GM21717 (cell line): ENCODE data around the gene RAB31.
"Not testable (repeated sequence)": the region's sequence is repeated elsewhere in the genome, so short reads cannot be mapped to it uniquely, and the experiment has no call there.

ENCODE experiments used
- ATAC-seq: cut with Tn5 transposase; IDR thresholded peaks from one replicate; pipeline ENCODE4 v1.9.1; 2021; ENCODE audit warnings: mild to moderate bottlenecking, moderate library complexity; ENCODE audit not compliant: unreplicated experiment

Gene RAB31

GRCh38 chr18:9874728-9875127 lies 166.6 kb downstream of the RAB31 start:
- ATAC-seq, result no peak

- ATAC-seq, result no peak
These were observed 168.2 kb downstream of the RAB31 start for GRCh38 chr18:9876212-9876866.

DNA sequence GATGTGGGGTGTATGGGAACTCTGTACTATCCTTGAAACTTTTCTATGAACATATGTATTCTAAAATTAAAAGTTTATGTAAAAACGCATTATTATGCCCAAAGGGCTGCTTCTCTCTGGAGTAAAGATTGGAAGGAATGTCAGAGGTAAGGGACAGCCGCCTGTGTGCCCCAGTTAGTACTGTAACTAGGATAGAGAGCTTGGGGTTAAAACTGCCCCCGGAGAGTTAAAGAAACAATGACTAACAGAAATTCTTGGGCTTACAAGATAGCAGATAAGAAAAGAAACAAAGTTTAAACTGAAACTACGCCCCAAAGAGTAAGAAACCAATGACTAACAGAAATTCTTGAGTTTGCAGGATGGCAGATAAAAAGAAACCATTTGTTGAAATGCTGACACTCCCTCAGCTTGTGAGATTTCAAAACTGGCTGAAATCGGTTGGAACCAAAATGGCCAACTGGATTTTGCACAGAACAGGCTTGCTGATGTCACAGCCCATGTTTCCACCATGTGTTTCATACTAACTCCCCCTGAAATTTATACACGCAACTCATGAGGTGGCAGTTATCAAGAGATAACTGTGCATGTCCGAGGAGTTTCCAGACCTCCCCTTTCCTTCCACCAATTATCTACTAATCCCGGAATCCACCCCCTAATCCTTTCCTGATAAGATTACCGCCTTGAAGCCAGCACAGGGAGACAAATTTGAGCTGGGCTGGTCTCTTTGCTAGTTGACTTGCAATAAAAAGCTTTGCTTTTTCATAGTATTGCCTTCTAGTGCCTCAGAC lies 169.0 kb downstream of the RAB31 start:
- ATAC-seq, result no peak

DNA sequence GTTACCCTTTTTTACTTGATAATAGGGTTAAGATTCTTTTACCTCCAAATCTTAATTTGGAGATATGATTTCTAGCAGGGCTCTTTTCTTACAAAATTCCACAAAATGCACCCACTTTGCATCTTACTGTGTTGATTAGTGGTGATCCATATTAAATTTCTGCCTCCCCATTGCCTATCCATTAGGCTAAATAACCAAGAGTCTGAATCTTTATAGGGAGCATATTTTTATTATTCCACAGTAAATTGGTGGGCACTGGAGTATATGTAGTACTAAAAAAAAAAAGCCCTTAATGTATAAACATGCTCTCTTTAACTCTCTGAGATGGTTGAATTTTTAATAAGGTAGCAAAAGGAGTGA lies 169.5 kb downstream of the RAB31 start:
- ATAC-seq, result no peak

DNA sequence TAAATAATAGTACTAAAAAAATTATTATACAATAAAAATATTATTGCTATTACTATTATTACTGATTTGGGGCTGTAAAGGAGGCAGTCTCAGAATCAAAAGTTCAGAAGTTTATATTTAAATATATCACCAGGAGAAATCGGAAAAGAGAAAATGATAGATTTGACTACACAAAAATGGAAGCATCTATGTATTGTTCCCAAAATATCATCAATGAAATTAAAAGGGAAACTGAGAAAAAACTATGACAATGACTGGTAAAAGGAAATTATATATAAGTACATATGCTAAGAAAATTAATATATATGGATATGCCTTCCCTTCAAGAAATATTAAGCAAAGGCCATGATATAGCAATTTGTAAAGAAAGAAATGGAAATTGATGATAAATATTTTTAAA lies 170.0 kb downstream of the RAB31 start:
- no peak for ATAC-seq

GRCh38 chr18:9878783-9879242 lies 170.7 kb downstream of the RAB31 start:
- no peak for ATAC-seq

- no peak for ATAC-seq
These were observed 176.0 kb downstream of the RAB31 start for GRCh38 chr18:9884090-9884489.

GRCh38 chr18:9884532-9885140 lies 176.5 kb downstream of the RAB31 start:
- no peak for ATAC-seq

- no peak for ATAC-seq
These were observed 177.3 kb downstream of the RAB31 start, which contains the start of gene TXNDC2 for GRCh38 chr18:9885170-9886004. Gene TXNDC2 (plus strand): TSS chr18:9885973. CDS start chr18:9886681, 708 bp downstream.

- ATAC-seq, result no peak
These were observed 177.9 kb downstream of the RAB31 start for GRCh38 chr18:9886005-9886348.

DNA sequence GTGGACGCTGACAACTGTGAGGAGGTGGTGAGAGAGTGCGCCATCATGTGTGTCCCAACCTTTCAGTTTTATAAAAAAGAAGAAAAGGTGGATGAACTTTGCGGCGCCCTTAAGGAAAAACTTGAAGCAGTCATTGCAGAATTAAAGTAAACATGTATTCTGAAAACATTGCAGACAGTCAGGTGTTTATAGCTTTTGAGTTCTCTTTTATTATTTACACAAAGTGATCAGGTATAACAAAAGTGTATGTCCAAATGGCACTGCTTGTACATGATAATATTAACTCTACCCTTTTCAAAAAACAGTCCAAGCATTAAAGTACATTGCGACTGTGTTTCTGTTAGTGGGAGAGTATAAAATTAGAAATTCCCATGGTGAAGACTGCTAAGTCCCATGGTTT lies 179.9 kb downstream of the RAB31 start:
- ATAC-seq, result no peak

DNA sequence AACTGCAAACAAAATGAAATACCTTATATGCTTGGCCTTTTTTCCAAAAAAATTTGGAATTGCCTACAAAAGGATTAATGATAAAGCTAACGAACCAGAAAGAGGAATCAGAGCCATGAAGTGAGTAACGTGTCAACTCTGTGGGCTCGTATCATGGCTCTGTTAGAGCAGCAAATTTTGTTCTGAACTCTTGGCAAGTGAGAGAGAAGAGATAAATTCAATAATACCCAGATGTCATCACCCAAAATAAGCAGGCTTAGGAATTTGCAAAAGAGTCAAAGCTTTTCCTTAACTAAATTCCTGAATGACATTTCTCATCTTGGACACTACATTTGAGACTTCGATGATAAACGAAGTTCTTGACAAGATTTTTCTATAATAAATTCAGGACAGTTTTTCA lies 182.1 kb downstream of the RAB31 start:
- no peak for ATAC-seq

DNA sequence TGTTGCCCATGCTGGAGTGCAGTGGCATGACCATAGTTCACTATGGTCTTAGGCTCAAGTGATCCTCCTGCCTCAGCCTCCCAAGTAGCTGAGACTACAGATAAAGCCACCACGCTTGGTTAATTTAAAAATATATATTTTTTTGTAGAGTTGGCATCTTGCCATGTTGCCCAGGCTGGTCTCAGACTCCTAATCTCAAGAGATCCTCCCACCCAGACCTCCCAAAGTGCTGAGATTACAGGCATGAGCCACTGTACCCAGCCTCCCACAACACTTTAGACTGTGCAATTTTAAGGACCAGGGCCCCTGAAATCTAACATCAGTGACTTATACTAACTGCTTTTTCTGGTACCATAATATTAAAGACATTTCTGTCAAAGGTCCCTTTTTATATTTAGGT lies 182.9 kb downstream of the RAB31 start:
- ATAC-seq, result no peak

- ATAC-seq, result not testable (repeated sequence)
These were observed 183.4 kb downstream of the RAB31 start for GRCh38 chr18:9891515-9891914.

GRCh38 chr18:9894454-9895068 lies 186.5 kb downstream of the RAB31 start:
- ATAC-seq, result no peak

DNA sequence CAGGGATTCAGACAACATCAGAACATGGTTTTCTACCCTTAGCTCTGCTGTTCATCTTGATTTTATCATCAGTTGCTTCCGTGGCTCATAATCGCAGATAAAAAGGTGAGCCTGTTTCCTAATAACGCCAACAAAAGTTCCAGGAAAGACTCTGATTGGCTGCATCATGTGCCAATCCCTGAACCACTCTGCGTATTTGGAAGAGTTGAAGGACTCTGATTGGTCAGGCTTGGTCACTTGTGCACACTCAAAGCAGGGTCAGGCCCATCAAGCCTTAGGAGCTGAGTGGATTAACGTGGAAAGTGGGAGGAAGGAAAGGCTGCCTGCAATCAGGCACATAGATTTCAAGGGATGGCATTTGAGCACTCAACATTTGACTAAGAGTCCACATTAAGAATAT lies 189.0 kb downstream of the RAB31 start:
- no peak for ATAC-seq

- ATAC-seq, result not testable (repeated sequence)
These were observed 189.7 kb downstream of the RAB31 start for GRCh38 chr18:9897787-9898291.

DNA sequence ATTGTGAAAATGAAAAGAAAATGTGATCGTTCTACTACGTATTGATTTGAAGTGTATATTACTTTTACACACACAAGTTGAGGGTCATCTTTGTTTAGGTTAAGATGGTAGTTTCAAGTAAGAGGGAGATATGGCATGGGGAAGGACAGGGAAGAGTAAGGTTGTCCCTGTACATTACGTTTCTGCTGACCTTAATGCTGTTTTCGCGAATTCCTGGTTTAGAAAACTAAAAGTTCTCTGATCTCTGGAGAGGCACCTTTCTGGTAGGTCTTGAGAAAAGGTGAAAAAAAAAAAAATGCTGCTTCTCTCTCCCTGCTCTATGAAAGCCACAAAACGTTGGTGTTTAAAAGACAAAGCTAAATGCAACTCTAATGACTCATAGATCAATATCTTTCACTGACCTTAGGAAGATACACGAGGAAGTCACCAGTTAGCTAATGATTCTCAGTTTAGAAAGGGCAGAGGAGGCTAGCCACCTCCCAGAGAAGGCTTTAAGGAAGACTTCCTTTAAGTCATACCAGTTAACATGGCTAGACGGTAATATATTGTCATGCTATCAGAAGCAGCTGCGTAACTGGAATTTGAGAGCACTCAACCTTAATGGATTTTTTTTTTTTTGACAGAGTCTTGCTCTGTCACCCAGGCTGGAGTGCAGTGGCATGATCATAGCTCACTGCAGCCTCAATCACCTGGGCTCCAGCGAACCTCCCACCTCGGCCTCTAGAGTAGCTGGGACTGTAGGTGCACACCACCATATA lies 190.9 kb downstream of the RAB31 start:
- ATAC-seq, result no peak

DNA sequence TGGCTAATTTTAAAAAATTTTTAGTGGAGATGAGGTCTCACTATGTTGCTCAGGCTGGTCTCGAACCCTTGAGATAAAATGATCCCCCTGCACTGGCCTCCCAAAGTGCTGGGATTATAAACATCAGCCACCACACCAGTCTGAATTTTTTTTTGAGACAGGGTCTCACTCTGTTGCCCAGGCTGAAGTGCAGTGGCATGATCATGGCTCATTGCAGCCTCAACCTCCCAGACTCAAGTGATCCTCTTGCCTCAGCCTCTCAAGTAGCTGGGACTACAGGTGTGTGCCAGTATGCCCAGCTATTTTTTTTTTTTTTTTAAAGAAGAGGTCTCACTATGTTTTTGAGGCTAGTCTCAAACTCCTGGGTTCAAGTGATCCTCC lies 191.4 kb downstream of the RAB31 start:
- not testable (repeated sequence) for ATAC-seq

DNA sequence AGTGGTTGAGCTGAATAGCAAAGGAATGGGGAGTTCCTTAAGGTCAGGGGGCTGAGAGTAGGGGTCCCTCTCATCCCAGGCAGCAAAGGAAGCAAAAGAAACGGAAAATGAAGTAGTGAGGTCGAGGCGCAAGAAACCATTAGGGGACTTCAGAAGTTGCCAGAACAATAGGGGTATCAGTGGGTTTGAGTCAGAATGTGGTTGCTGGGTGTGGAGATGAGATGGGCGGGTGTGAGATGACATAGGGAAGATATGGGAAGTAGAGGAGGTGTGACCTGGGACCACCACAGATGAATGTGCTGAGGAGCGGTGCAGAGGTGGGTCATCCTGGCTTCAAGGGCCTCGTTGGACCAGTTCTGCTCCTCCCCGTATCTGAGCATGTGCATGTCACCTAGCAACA lies 192.6 kb downstream of the RAB31 start:
- ATAC-seq, result no peak
